Measurements from ENCODE around the gene OXNAD1. TPM values are rescaled to one million over a fixed set of nuclear protein-coding genes. Genes with fewer than 3 reads are reported as not detected.

OXNAD1 gene
- total RNA-seq (ENCODE audit: low replicate concordance) = 15.3 and 15.7 TPM in 2 replicates

- H3K4me3 ChIP-seq (ENCODE audit: low read depth, low read length) = peak within 1 kb of the TSS; percentile 96
- TF ChIP-seq CTCF (IDR thresholded peaks at IDR 0.05; ENCODE audit: insufficient read depth, low read length) = no peak
- DNase-seq (ENCODE audit: low read depth) = peak; percentile 100
Measured at GRCh38 chr3:16264708-16265454, at the start of gene OXNAD1, which contains the start of gene DPH3. OXNAD1 (plus strand) TSS chr3:16265212; CDS start chr3:16270953, 5,741 bp downstream. DPH3 (minus strand) TSS chr3:16264943; CDS start chr3:16264876, 67 bp downstream.

GRCh38 chr3:16216373-16216935, 48.6 kb upstream of the OXNAD1 start:
- TF ChIP-seq CTCF (IDR thresholded peaks at IDR 0.05; ENCODE audit: insufficient read depth, low read length) = no peak
- no peak overlapping the region for H3K4me3 ChIP-seq (ENCODE audit: low read depth, low read length)
- DNase-seq (ENCODE audit: low read depth) = no peak

- H3K4me3 ChIP-seq (ENCODE audit: low read depth, low read length) = no peak overlapping the region
- TF ChIP-seq CTCF (IDR thresholded peaks at IDR 0.05; ENCODE audit: insufficient read depth, low read length) = no peak
- DNase-seq (ENCODE audit: low read depth) = no peak
Measured at GRCh38 chr3:16219777-16220176, 45.2 kb upstream of the OXNAD1 start.

GRCh38 chr3:16221990-16222389, 43.0 kb upstream of the OXNAD1 start:
- DNase-seq (ENCODE audit: low read depth) = no peak
- H3K4me3 ChIP-seq (ENCODE audit: low read depth, low read length) = no peak overlapping the region
- no peak for TF ChIP-seq CTCF (IDR thresholded peaks at IDR 0.05; ENCODE audit: insufficient read depth, low read length)

GRCh38 chr3:16222547-16222946, 42.5 kb upstream of the OXNAD1 start:
- H3K4me3 ChIP-seq (ENCODE audit: low read depth, low read length) = no peak overlapping the region
- TF ChIP-seq CTCF (IDR thresholded peaks at IDR 0.05; ENCODE audit: insufficient read depth, low read length) = no peak
- no peak for DNase-seq (ENCODE audit: low read depth)

- DNase-seq (ENCODE audit: low read depth) = no peak
- H3K4me3 ChIP-seq (ENCODE audit: low read depth, low read length) = no peak overlapping the region
- no peak for TF ChIP-seq CTCF (IDR thresholded peaks at IDR 0.05; ENCODE audit: insufficient read depth, low read length)
Measured at GRCh38 chr3:16224325-16224724, 40.7 kb upstream of the OXNAD1 start.

Data from fibroblast of the aortic adventitia (primary cell).